ENCODE results near the gene C16orf74.

Gene C16orf74

GRCh38 chr16:85783441-85783840 lies 32.5 kb upstream of the C16orf74 start:
- no peak for TF ChIP-seq ZFX (IDR thresholded peaks at IDR 0.05; ENCODE audit: borderline replicate concordance)
- no peak for TF ChIP-seq CTCF (IDR thresholded peaks at IDR 0.05)
- H3K27ac ChIP-seq: peak overlapping the region; percentile 76

GRCh38 chr16:85782451-85782850 lies 31.6 kb upstream of the C16orf74 start:
- H3K27ac ChIP-seq: peak overlapping the region; percentile 76
- TF ChIP-seq CTCF (IDR thresholded peaks at IDR 0.05) (no peak), ZFX (IDR thresholded peaks at IDR 0.05; ENCODE audit: borderline replicate concordance) (no peak)

DNA sequence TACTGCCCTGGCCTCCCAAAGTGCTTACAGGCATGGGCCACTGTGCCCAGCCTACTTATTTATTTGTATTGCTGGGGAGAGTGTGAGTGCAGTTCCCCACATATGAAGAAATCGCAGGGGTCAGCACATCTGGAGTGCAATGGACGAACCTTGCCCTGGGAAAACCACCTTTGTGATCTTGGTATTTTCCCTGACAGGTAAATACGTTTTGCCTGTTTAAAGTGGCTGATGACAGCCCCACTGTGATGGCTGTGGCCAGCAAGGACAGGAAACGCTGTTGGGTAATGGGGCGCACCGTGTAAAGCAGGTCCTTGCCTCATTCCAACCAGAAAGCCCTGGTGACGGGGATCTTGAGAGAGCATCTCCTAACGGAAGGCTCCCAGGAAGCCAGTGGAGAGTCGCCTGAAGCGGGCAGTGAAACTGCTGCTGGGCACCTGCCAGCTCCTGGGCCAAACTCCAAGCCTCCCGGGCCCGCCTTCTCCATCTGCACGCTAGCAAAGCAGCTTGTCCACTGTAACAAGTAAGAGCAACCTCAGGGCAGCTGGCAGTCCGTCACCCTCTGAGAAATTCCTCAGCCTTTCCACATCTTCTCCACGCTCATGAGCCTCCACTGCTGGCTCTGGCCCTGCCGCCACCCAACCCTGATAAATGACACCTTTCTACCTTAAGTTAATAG lies 30.9 kb upstream of the C16orf74 start:
- H3K27ac ChIP-seq: peak overlapping the region; percentile 76
- TF ChIP-seq ZFX (IDR thresholded peaks at IDR 0.05; ENCODE audit: borderline replicate concordance): no peak
- no peak for TF ChIP-seq CTCF (IDR thresholded peaks at IDR 0.05)

DNA sequence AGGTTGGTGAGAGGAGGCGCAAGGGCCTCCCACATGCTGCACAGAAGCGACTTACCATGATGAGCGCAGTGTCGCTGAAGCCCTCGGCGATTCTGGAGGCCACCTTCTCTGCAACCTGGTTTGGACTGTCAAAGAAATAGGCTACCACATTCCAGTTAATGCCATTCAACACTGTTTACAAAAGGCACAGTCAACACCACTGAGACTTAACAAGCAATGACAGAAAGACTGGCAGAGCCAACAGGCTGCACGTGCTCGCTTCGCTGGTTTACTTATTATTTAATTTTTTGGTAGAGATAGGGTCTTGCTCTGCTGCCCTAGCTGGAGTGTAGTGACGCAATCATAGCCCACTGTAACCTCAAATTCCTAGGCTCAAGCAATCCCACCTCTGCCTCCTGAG lies 30.3 kb upstream of the C16orf74 start:
- peak overlapping the region; percentile 76 for H3K27ac ChIP-seq
- no peak for TF ChIP-seq ZFX (IDR thresholded peaks at IDR 0.05; ENCODE audit: borderline replicate concordance)
- no peak for TF ChIP-seq CTCF (IDR thresholded peaks at IDR 0.05)

DNA sequence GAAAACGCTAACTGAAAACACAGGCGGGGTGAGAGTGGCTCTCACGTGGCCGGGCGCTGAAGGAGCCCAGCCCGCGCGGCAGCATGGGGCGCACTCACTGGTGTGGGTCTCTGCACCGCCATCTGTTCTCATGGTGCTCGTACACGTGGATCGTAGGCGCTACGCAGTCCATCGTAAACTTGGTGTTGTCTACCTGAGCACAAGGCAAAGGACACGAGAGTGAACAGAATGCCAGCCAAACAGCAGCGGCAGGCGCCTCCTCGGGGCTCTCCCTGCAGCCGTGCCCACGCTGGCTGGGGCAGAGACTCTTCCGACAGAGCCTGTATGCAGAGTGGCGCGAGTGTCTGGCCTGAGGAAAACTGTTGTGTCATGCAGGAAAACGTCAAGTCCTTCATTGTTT lies 29.4 kb upstream of the C16orf74 start:
- no peak for TF ChIP-seq ZFX (IDR thresholded peaks at IDR 0.05; ENCODE audit: borderline replicate concordance)
- TF ChIP-seq CTCF (IDR thresholded peaks at IDR 0.05): no peak
- no peak overlapping the region for H3K27ac ChIP-seq

GRCh38 chr16:85778873-85779272 lies 28.0 kb upstream of the C16orf74 start:
- H3K27ac ChIP-seq: no peak overlapping the region
- TF ChIP-seq CTCF (IDR thresholded peaks at IDR 0.05) (no peak), ZFX (IDR thresholded peaks at IDR 0.05; ENCODE audit: borderline replicate concordance) (no peak)

DNA sequence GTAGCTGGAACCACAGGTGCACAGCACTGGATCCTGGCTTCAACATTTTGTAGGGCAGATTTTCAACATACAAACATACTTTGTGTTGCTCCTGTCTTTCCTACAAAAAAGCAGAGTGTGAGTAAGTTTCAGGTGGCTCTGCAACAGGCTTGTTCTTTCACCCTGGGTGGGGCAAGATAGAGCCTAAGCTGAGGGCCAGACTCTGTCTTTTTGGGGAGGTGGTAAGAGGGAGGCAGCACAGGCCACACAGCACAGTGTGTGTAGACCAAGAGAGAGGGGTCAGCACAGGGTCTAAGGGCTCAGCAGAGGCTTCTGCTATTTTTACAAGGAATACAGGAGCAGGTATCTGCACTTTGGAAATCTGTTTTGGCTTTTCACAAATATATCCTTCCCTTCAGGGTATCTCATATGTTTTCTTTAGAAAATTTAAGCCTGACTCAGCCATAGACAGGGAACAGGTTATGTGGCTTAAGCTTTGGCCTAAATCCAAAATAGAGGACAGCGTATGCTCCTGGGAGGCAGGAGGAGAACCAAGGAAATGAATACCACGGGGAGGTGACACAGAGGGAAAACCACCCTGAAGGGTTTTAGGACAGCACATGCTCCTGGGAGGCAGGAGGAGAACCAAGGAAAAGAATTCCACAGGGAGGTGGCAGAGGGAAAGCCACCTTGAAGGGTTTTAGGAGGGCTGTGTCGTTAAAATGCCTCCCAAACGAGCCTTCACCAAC lies 26.9 kb upstream of the C16orf74 start:
- TF ChIP-seq CTCF (IDR thresholded peaks at IDR 0.05) (no peak), ZFX (IDR thresholded peaks at IDR 0.05; ENCODE audit: borderline replicate concordance) (no peak)
- H3K27ac ChIP-seq: peak overlapping the region; percentile 33

Measured in 22Rv1 (cell line).